GM12878 (cell line): ENCODE results near the gene CDC20B.

ENCODE experiments used
- BCL11A ChIP-seq: IDR thresholded peaks from 2 replicates; pipeline ENCODE4 v1.6.1; 2011; ENCODE audit warnings: low read depth, low read length
- BRCA1 ChIP-seq: IDR thresholded peaks from 2 replicates; pipeline ENCODE4 v1.6.1; 2011; ENCODE audit warnings: low read depth, low read length, improper control_type of control experiment
- CHD4 ChIP-seq: fragments of 200-600 bp; sonication (generic); IDR thresholded peaks from 2 replicates; pipeline ENCODE4 v1.6.1; 2016; ENCODE audit warnings: mild to moderate bottlenecking
- CTCF ChIP-seq, 3 experiments: IDR thresholded peaks in 2 of 3; conservative IDR thresholded peaks in 1 of 3; 2 replicates each; pipeline ENCODE4 v1.5.1; 2011; ENCODE audit warnings: low read depth in 3 of 3, low read length in 3 of 3, mild to moderate bottlenecking in 3 of 3, control low read depth in 2 of 3, moderate library complexity in 2 of 3, inconsistent platforms in 1 of 3, mixed read lengths in 1 of 3; ENCODE audit not compliant: control insufficient read depth in 2 of 3, insufficient read depth in 1 of 3; ENCODE audit errors: extremely low read depth in 1 of 3
- GABPA ChIP-seq: IDR thresholded peaks from 2 replicates; pipeline ENCODE4 v1.6.1; 2014; ENCODE audit warnings: antibody characterized with exemption, low read depth, mild to moderate bottlenecking, inconsistent platforms
- MTA2 ChIP-seq: fragments of 450-650 bp; IDR thresholded peaks from 2 replicates; pipeline ENCODE4 v1.6.1; 2016; ENCODE audit warnings: low read depth, mild to moderate bottlenecking, moderate library complexity
- MXI1 ChIP-seq: fragments of 150-350 bp; IDR thresholded peaks from 2 replicates; pipeline ENCODE4 v1.6.1; 2011; ENCODE audit warnings: low read depth, mild to moderate bottlenecking, inconsistent platforms, low read length, improper control_type of control experiment
- SREBF2 ChIP-seq: IDR thresholded peaks from 2 replicates; pipeline ENCODE4 v1.6.1; 2012; ENCODE audit warnings: mild to moderate bottlenecking, low read length
- TF ChIP-seq, protein P1 (sequence below): IDR thresholded peaks from 2 replicates; pipeline ENCODE4 v1.6.1; 2012; ENCODE audit warnings: low read depth, low read length, improper control_type of control experiment
- TF ChIP-seq, protein P2 (sequence below): fragments of 450-650 bp; IDR thresholded peaks from 2 replicates; pipeline ENCODE4 v1.6.1; 2016; ENCODE audit warnings: mild to moderate bottlenecking

DNA sequence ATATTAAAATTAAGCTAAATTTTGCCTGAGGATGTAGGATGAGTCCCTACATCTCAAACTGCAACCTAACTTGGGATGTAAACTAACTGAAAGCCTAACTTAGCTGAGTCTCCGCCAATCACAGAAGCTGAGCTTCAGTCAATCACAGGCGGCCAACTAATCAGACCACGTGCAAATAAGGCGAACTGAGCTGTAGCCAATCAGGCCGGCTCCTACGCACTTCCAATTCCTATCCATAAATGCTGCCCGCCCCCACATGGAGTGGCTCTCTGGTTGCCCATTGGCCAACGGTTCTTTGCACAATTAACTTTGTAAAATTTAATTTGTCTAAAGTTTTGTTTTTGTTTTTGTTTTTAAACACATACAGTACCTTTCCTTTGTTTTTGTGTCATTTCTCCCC is 26.9 kb downstream of the CDC20B start:
- no peak for TF ChIP-seq MXI1
- TF ChIP-seq SREBF2: no peak
- TF ChIP-seq MTA2: no peak
- TF ChIP-seq GABPA: no peak
- TF ChIP-seq CHD4: no peak
- no peak for TF ChIP-seq BRCA1
- TF ChIP-seq, protein P1, sequence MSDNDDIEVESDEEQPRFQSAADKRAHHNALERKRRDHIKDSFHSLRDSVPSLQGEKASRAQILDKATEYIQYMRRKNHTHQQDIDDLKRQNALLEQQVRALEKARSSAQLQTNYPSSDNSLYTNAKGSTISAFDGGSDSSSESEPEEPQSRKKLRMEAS: no peak
- no peak for TF ChIP-seq BCL11A
- no peak for TF ChIP-seq CTCF (IDR thresholded peaks at IDR 0.05 in 2 of 3, conservative IDR thresholded peaks at IDR 0.05 in 1 of 3; ENCODE audit: control insufficient read depth in 2 of 3, extremely low read depth in 1 of 3, insufficient read depth in 1 of 3, low read depth in 3 of 3, low read length in 3 of 3)
- TF ChIP-seq, protein P2, sequence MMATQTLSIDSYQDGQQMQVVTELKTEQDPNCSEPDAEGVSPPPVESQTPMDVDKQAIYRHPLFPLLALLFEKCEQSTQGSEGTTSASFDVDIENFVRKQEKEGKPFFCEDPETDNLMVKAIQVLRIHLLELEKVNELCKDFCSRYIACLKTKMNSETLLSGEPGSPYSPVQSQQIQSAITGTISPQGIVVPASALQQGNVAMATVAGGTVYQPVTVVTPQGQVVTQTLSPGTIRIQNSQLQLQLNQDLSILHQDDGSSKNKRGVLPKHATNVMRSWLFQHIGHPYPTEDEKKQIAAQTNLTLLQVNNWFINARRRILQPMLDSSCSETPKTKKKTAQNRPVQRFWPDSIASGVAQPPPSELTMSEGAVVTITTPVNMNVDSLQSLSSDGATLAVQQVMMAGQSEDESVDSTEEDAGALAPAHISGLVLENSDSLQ: no peak
